ENCODE data around the gene COTL1. TPM values are rescaled to one million over a fixed set of nuclear protein-coding genes. Genes with fewer than 3 reads are reported as not detected.

Gene COTL1
- total and polyA plus RNA-seq, 9 of the 15 experiments (the other 6 are each of a cell fraction or from before 2014, with no cell fraction given), result 27.7 to 185 (median 72.5) TPM

DNA sequence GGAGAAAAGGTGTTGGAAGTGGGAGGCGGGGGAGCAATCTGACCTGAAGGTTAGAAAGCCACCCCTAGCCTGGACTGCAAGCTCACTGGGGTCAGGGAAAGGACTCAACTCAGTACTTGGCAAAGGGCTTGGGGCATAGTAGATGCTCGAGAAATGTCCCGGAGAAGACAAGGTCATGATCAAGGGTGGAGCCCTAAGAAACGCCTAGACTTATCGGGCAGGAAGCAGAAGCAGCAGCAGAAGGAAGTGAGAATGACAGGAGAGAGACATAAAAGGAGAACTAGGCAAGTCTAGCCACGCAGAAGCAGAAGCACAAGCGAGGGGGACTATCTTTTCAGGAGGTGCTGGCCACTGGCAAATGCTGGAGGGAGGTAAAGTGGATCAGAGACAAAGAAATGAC is 10.2 kb downstream of the COTL1 start (continued):
- TF ChIP-seq, protein P1, sequence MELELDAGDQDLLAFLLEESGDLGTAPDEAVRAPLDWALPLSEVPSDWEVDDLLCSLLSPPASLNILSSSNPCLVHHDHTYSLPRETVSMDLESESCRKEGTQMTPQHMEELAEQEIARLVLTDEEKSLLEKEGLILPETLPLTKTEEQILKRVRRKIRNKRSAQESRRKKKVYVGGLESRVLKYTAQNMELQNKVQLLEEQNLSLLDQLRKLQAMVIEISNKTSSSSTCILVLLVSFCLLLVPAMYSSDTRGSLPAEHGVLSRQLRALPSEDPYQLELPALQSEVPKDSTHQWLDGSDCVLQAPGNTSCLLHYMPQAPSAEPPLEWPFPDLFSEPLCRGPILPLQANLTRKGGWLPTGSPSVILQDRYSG (tag; conservative IDR thresholded peaks at IDR 0.05; ENCODE audit: low read depth), result no peak
- TF ChIP-seq FOXJ3 (CRISPR knock-in tag; IDR thresholded peaks at IDR 0.05) (no peak), ZNF592 (IDR thresholded peaks at IDR 0.05) (peak; percentile 63), CUX1 (CRISPR knock-in tag; IDR thresholded peaks at IDR 0.05) (no peak), SMARCA5 (IDR thresholded peaks at IDR 0.05) (peak; percentile 68; the same call in 1 of the 2 replicates), ZNF57 (CRISPR knock-in tag; IDR thresholded peaks at IDR 0.05) (peak; percentile 13; the same call in 1 of the 2 replicates), HDAC1 (IDR thresholded peaks at IDR 0.05) (peak in 1 of 2 experiments; percentile 82; a peak in 2 of 4 replicates), EHMT2 (IDR thresholded peaks at IDR 0.05) (peak; percentile 81), POLR2B (IDR thresholded peaks at IDR 0.05; ENCODE audit: low read depth, partially characterized antibody) (no peak), ZNF165 (CRISPR knock-in tag; IDR thresholded peaks at IDR 0.05; ENCODE audit: borderline replicate concordance) (no peak)

All from K562 (cell line).